HepG2 (cell line): ENCODE data around the gene STK39. TPM values are rescaled to one million over a fixed set of nuclear protein-coding genes. Genes with fewer than 3 reads are reported as not detected.

Source experiments
- ATAC-seq: fragments of 200-7000 bp; cut with Tn5 transposase; 3 replicates; pipeline ENCODE4 v1.9.1; 2020; ENCODE audit warnings: mild to moderate bottlenecking, moderate library complexity
- BruUV-seq: library from RNA; stranded (reverse); fragments of 400-500 nt; replicated peaks from 2 replicates; lab custom pipeline; 2021; lab: Mats Ljungman, UMichigan
- CTCF ChIA-PET: fragments of 300-600 bp; formaldehyde crosslinking; extraction: SDS; loops from one replicate; lab custom pipeline; 2021; ENCODE audit warnings: low total read pairs, inconsistent platforms, low intra/inter-chr PET ratio; lab: Yijun Ruan, JAX
- POLR2A ChIA-PET: fragments of 350-600 bp; sonication (Branson Sonifier 250); formaldehyde crosslinking; loops from one replicate; lab custom pipeline; 2020; ENCODE audit warnings: antibody characterized with exemption, inconsistent platforms; lab: Yijun Ruan, JAX
- DNase-seq: peaks from one replicate; pipeline ENCODE4 v3.0.0-alpha.2; 2015; ENCODE audit warnings: low spot score
- FAIRE-seq: peaks from 3 replicates; lab custom pipeline; 2011; peaks lifted over from hg19 to GRCh38; lab: Jason Lieb, UNC
- H2AFZ ChIP-seq: one replicate; pipeline ENCODE4 v1.6.1; 2011; ENCODE audit warnings: low read length, inconsistent platforms
- H3K27ac ChIP-seq: fragments of 300-600 bp; 3 replicates; pipeline ENCODE4 v1.8.0; 2011; ENCODE audit warnings: mixed run types, mild to moderate bottlenecking, mixed read lengths, low read length, inconsistent platforms; ENCODE audit not compliant: insufficient read depth; ENCODE audit errors: extremely low read length
- H3K27me3 ChIP-seq, 2 experiments: fragments of 200-600 bp in 1 of 2; 2 replicates in 1 of 2; 3 replicates in 1 of 2; pipeline versions ENCODE4 v1.6.0 to v1.8.0; 2011; ENCODE audit warnings: low read length in 2 of 2, mild to moderate bottlenecking in 2 of 2, moderate library complexity in 2 of 2, inconsistent platforms in 1 of 2; ENCODE audit not compliant: insufficient read depth in 2 of 2, control insufficient read depth in 1 of 2
- H3K36me3 ChIP-seq, 2 experiments: fragments of 200-600 bp in 1 of 2; replicated peaks in 1 of 2; 2 replicates in 1 of 2; 3 replicates in 1 of 2; pipeline versions ENCODE4 v1.5.1 to v1.8.0; 2011; ENCODE audit warnings: low read length in 2 of 2, inconsistent platforms in 1 of 2; ENCODE audit not compliant: insufficient read depth in 2 of 2, control insufficient read depth in 1 of 2
- H3K4me1 ChIP-seq: 2 replicates; pipeline ENCODE4 v1.5.1; 2012; ENCODE audit warnings: low read length, inconsistent platforms; ENCODE audit not compliant: insufficient read depth
- H3K4me2 ChIP-seq: 2 replicates; pipeline ENCODE4 v1.6.0; 2011; ENCODE audit warnings: low read depth, low read length, inconsistent platforms
- H3K4me3 ChIP-seq, 3 experiments: fragments of 200-600 bp in 1 of 3; sonication (generic), shearing (Covaris generic) in 1 of 3; replicated peaks in 1 of 3; 2 replicates each; pipeline ENCODE4 v1.5.1; 2011 to 2016; ENCODE audit warnings: low read length in 3 of 3, inconsistent platforms in 2 of 3, low read depth in 2 of 3, mild to moderate bottlenecking in 2 of 3, control low read depth in 1 of 3, mixed read lengths in 1 of 3; ENCODE audit not compliant: insufficient read depth in 1 of 3
- H3K79me2 ChIP-seq: one replicate; pipeline ENCODE4 v1.6.1; 2011; ENCODE audit warnings: low read length, inconsistent platforms; ENCODE audit not compliant: insufficient read depth
- H3K9ac ChIP-seq: 2 replicates; pipeline ENCODE4 v1.6.0; 2011; ENCODE audit warnings: mild to moderate bottlenecking, low read depth, low read length, inconsistent platforms; ENCODE audit not compliant: insufficient read depth
- H3K9me3 ChIP-seq: 2 replicates; pipeline ENCODE4 v1.5.1; 2012; ENCODE audit warnings: mild to moderate bottlenecking, low read length
- H4K20me1 ChIP-seq: 2 replicates; pipeline ENCODE4 v1.6.0; 2011; ENCODE audit warnings: inconsistent platforms, mild to moderate bottlenecking, low read length, moderate library complexity; ENCODE audit not compliant: insufficient read depth
- NR2F6 ChIP-seq, 2 experiments: IDR thresholded peaks; 2 replicates each; pipeline ENCODE4 v1.6.1; 2016; ENCODE audit warnings: antibody characterized with exemption in 1 of 2, mild to moderate bottlenecking in 1 of 2
- SMAD1 ChIP-seq: sonication (generic); formaldehyde crosslinking; IDR thresholded peaks from 2 replicates; pipeline ENCODE4 v1.4.0; 2020; ENCODE audit warnings: missing genetic modification reagents, low read depth, mild to moderate bottlenecking, borderline replicate concordance
- TGIF2 ChIP-seq: IDR thresholded peaks from 2 replicates; pipeline ENCODE4 v1.6.1; 2016; ENCODE audit warnings: control low read depth, missing compliant biosample characterization
- ZNF292 ChIP-seq: sonication (generic); formaldehyde crosslinking; IDR thresholded peaks from 2 replicates; pipeline ENCODE4 v1.8.1; 2022; ENCODE audit warnings: mild to moderate bottlenecking, low read depth, missing genetic modification reagents, borderline replicate concordance
- ZNF451 ChIP-seq: sonication (generic); formaldehyde crosslinking; IDR thresholded peaks from 2 replicates; pipeline ENCODE4 v1.5.0; 2020; ENCODE audit warnings: mild to moderate bottlenecking, missing genetic modification reagents
- ZNF605 ChIP-seq: sonication (generic); formaldehyde crosslinking; IDR thresholded peaks from 2 replicates; pipeline ENCODE4 v1.8.0; 2022; ENCODE audit warnings: mild to moderate bottlenecking, missing genetic modification reagents
- WGBS: methylation state at CpG from one replicate; pipeline ENCODE4 v1.1.6; 2017; ENCODE audit warnings: low lambda C conversion rate; 5-methylcytosine and 5-hydroxymethylcytosine counted together
- in situ Hi-C: cut with HindIII; loops from 2 replicates; pipeline ENCODE4 v1.10.0; 2017; ENCODE audit warnings: low pct_unique_long_range_greater_than_20kb; ENCODE audit not compliant: extremely low pct_ligation_motif_present
- intact Hi-C: fragments of 100-400 bp; cut with micrococcal nuclease; formaldehyde crosslinking; loops from one replicate; pipeline ENCODE4 v1.10.0; 2022; ENCODE audit not compliant: unreplicated experiment
- polyA plus RNA-seq, 8 experiments: library from polyadenylated mRNA; depleted of rRNA in 3 of 8; stranded (reverse) in 7 of 8; unstranded in 1 of 8; fragments of >200 nt; fragmentation: Illumina TruSeq in 4 of 8; extraction: Trizol in 4 of 8; gene quantifications; 2 replicates each; pipeline versions ENCODE4 v1.2.1 to v1.2.3, GENCODE V29; 2011 to 2016; ENCODE audit warnings: low read depth in 4 of 8, missing spikeins in 1 of 8, mixed read lengths in 1 of 8; ENCODE audit not compliant: insufficient read depth in 1 of 8
- total RNA-seq, 5 experiments: library from RNA; depleted of rRNA; stranded (reverse); fragments of >200 nt; fragmentation: Illumina TruSeq; extraction: Trizol; gene quantifications; 2 replicates each; pipeline ENCODE4 v1.2.3, GENCODE V29; 2016; ENCODE audit warnings: low read depth in 1 of 5
- TF ChIP-seq, protein P1 (sequence below): sonication (generic); formaldehyde crosslinking; IDR thresholded peaks from 2 replicates; pipeline ENCODE4 v1.4.0; 2020; ENCODE audit warnings: mild to moderate bottlenecking, low read depth, missing genetic modification reagents
- TF ChIP-seq, protein P2 (sequence below): sonication (generic); formaldehyde crosslinking; IDR thresholded peaks from 2 replicates; pipeline ENCODE4 v1.4.0; 2020; ENCODE audit warnings: missing genetic modification reagents, mild to moderate bottlenecking, borderline replicate concordance

The STK39 gene
- total and polyA plus RNA-seq, 2 of the 13 experiments (the other 11 are each of a cell fraction or from before 2014, with no cell fraction given), result 27.3 to 38.4 TPM

DNA sequence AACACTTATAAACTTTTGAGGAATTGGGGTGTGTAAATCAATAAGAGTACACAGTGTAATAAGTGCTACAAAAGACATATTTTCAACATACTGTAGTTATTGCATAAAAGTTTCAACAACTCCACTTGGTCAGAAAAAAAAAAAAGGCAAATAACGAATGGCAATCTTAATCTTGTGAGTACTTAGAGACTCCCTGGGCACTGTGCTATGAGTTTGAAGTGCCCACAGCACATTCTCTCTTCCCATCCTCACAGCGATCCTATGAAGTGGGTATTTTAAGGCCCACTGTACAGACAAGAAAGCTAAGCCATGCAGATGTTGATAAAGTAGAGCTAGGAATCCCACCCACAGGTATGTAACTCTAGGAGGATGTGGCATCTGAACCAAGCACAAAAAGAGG lies 112.3 kb downstream of the STK39 start:
- no peak for ATAC-seq
- POLR2A ChIA-PET, result no interaction called here
- TF ChIP-seq ZNF605, result no peak
- no peak for TF ChIP-seq SMAD1 (CRISPR knock-in tag)
- TF ChIP-seq ZNF451 (CRISPR knock-in tag), result no peak
- no peak for TF ChIP-seq ZNF292 (CRISPR knock-in tag)
- TF ChIP-seq, protein P1, sequence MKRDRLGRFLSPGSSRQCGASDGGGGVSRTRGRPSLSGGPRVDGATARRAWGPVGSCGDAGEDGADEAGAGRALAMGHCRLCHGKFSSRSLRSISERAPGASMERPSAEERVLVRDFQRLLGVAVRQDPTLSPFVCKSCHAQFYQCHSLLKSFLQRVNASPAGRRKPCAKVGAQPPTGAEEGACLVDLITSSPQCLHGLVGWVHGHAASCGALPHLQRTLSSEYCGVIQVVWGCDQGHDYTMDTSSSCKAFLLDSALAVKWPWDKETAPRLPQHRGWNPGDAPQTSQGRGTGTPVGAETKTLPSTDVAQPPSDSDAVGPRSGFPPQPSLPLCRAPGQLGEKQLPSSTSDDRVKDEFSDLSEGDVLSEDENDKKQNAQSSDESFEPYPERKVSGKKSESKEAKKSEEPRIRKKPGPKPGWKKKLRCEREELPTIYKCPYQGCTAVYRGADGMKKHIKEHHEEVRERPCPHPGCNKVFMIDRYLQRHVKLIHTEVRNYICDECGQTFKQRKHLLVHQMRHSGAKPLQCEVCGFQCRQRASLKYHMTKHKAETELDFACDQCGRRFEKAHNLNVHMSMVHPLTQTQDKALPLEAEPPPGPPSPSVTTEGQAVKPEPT (CRISPR knock-in tag), result no peak
- no peak for TF ChIP-seq TGIF2 (CRISPR knock-in tag)
- TF ChIP-seq NR2F6 (IDR thresholded peaks at IDR 0.05), result no peak
- no peak for TF ChIP-seq NR2F6 (CRISPR knock-in tag; IDR thresholded peaks at IDR 0.05)
- TF ChIP-seq, protein P2, sequence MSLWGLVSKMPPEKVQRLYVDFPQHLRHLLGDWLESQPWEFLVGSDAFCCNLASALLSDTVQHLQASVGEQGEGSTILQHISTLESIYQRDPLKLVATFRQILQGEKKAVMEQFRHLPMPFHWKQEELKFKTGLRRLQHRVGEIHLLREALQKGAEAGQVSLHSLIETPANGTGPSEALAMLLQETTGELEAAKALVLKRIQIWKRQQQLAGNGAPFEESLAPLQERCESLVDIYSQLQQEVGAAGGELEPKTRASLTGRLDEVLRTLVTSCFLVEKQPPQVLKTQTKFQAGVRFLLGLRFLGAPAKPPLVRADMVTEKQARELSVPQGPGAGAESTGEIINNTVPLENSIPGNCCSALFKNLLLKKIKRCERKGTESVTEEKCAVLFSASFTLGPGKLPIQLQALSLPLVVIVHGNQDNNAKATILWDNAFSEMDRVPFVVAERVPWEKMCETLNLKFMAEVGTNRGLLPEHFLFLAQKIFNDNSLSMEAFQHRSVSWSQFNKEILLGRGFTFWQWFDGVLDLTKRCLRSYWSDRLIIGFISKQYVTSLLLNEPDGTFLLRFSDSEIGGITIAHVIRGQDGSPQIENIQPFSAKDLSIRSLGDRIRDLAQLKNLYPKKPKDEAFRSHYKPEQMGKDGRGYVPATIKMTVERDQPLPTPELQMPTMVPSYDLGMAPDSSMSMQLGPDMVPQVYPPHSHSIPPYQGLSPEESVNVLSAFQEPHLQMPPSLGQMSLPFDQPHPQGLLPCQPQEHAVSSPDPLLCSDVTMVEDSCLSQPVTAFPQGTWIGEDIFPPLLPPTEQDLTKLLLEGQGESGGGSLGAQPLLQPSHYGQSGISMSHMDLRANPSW, result no peak
- WGBS, result 98% methylated on average over 2 of the region's 2 CpGs
- H3K36me3 ChIP-seq, result peaks cover 10 to 67% of the 10 kb centered on the region in 2 experiments
- H3K9ac ChIP-seq, result no peak overlapping the region
- H3K79me2 ChIP-seq, result no peaks in the 10 kb centered on the region
- no peak overlapping the region for H3K4me3 ChIP-seq
- in situ Hi-C loops (loop anchor here (25.0 kb wide), 1 partner anchor 777 kb away; the partner anchor contains the start of gene G6PC2), intact Hi-C loops (loop anchor here (5.0 kb wide), 1 partner anchor 57 kb away; no protein-coding TSS in a partner anchor)
- H2AFZ ChIP-seq, result no peak overlapping the region
- no peaks in the 10 kb centered on the region for H4K20me1 ChIP-seq
- BruUV-seq, result TSS peak; percentile 18
- no peaks in the 10 kb centered on the region for H3K9me3 ChIP-seq
- no peak for DNase-seq
- CTCF ChIA-PET, result no interaction called here
- no peaks in the 10 kb centered on the region for H3K4me1 ChIP-seq
- H3K27me3 ChIP-seq, result no peaks in the 10 kb centered on the region
- no peak for FAIRE-seq
- no peak overlapping the region for H3K4me2 ChIP-seq
- no peak overlapping the region for H3K27ac ChIP-seq
